Measurements from ENCODE around the gene HINT1. TPM values are rescaled to one million over a fixed set of nuclear protein-coding genes. Genes with fewer than 3 reads are reported as not detected.

Gene HINT1
- 196 to 223 TPM (median 197 TPM) in 3 replicates for total RNA-seq
- long read RNA-seq, transcript HINT1-201 (3 exons, 1,081 nt) = major isoform, 243 of 259 reads
- long read RNA-seq, transcript HINT1-209 (3 exons, 656 nt) = minor isoform, 7 of 259 reads
- long read RNA-seq, partial matches to known transcripts = 1 of 259 reads
- long read RNA-seq, other reads (novel, unspliced or antisense) = 7 of 259 reads

DNA sequence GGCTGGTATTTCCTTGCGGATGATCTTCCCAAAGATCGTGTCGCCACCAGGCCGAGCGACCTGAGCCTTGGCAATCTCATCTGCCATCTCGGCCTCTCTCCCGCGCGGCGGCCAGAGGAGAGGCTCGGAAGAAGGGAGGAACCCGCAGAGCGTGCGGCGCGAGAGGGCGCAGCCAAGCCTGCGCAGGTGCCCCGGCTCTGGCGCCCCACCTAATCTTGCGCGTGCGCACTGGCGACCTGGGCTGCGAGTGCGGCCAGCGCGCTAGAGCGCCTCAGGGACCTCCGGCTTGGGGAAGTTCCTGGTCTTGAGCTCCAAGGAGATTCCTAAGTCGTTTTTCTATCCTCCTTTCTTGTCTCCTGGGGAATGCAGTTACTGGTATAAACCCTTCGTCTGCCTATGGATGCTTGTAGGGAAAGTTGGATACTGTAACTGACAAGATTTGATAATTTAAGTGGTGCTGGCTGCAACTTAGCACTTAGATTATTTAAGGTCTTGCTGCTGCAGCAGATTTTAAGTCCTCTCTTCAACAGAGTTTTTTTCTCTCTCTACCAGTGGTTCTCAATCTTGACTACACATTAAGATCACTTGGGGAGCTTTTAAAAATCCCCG, at the start of gene HINT1:
TSS of gene HINT1 (minus strand) at position 138 of the 609 bp plus-strand sequence. CDS start at position 87, 51 bp downstream.
- peaks cover 30% of the 10 kb centered on the region for H3K4me1 Mint-ChIP-seq (ENCODE audit: low read depth)
- DNase-seq (ENCODE audit: low spot score) = peak; percentile 97
- H3K9me3 Mint-ChIP-seq (ENCODE audit: low read depth) = no peaks in the 10 kb centered on the region
- peak within 1 kb of the TSS; percentile 89 for H3K27ac Mint-ChIP-seq (ENCODE audit: unreplicated experiment)
- H3K4me3 Mint-ChIP-seq (ENCODE audit: unreplicated experiment) = peak within 1 kb of the TSS; percentile 86
- H3K27me3 Mint-ChIP-seq (ENCODE audit: low read depth) = no peaks in the 10 kb centered on the region
- TF ChIP-seq, protein P1, sequence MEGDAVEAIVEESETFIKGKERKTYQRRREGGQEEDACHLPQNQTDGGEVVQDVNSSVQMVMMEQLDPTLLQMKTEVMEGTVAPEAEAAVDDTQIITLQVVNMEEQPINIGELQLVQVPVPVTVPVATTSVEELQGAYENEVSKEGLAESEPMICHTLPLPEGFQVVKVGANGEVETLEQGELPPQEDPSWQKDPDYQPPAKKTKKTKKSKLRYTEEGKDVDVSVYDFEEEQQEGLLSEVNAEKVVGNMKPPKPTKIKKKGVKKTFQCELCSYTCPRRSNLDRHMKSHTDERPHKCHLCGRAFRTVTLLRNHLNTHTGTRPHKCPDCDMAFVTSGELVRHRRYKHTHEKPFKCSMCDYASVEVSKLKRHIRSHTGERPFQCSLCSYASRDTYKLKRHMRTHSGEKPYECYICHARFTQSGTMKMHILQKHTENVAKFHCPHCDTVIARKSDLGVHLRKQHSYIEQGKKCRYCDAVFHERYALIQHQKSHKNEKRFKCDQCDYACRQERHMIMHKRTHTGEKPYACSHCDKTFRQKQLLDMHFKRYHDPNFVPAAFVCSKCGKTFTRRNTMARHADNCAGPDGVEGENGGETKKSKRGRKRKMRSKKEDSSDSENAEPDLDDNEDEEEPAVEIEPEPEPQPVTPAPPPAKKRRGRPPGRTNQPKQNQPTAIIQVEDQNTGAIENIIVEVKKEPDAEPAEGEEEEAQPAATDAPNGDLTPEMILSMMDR (IDR thresholded peaks at IDR 0.05) = no peak
- peaks cover 12% of the 10 kb centered on the region for H3K36me3 Mint-ChIP-seq (ENCODE audit: low read depth)

DNA sequence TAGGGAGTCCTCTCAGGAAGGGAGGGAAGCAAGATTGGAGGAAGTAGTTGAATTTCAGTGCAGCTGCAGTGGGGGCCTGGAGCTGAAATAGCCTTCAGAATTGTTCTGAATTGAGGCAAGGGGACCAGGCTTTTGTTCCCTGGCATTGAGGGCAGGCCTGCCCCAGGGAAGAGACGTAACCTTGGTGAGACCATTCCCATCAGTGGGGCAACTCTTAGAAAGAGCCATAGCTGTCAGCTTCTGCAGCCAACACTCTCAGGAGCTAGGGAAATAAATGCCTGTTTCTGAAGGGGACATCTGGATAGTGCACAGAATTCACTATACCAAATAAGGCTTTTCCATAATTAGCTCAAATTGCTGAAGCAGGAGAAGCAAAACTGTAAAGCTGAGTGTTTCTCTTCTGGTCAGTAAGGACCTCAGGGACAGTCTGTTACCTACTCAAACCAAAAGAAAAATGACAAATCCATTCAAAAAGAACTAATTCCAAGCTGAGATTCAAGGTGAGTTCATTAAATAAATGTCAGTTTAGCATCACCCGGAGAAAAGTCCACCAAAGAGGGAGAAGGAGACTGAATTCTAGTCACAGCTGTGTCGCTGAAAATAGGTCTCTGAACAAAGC, 49.7 kb upstream of the HINT1 start:
- no peak overlapping the region for H3K4me3 Mint-ChIP-seq (ENCODE audit: unreplicated experiment)
- no peak overlapping the region for H3K27ac Mint-ChIP-seq (ENCODE audit: unreplicated experiment)
- no peaks in the 10 kb centered on the region for H3K27me3 Mint-ChIP-seq (ENCODE audit: low read depth)

DNA sequence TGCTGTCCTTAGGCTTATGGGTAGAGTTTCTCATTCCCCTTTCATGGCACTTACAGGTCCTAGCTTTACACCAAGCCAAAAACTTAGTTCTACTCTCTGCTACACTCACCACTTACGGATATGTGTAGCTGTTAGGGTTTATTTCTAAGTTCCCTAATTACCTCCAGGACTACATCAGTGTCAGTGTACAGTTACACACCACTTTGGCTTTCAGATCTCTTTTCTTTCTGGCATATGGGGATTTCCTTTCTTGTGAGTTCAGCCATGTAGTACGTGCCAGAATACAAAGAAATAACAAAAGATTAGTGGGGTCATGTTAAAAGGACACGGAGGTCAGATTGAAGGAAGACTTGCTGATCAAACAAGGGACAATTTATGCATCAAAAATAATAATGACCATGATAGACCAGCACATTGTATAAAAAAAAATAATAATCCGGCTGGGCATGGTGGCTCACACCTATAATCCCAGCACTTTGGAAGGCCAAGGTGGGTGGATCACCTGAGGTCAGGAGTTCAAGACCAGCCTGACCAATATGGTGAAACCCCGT, 47.5 kb upstream of the HINT1 start:
- Mint-ChIP-seq H3K9me3 (ENCODE audit: low read depth) (no peaks in the 10 kb centered on the region), H3K4me1 (ENCODE audit: low read depth) (peaks cover 7% of the 10 kb centered on the region), H3K27ac (ENCODE audit: unreplicated experiment) (no peak overlapping the region), H3K4me3 (ENCODE audit: unreplicated experiment) (no peak overlapping the region), H3K27me3 (ENCODE audit: low read depth) (no peaks in the 10 kb centered on the region), H3K36me3 (ENCODE audit: low read depth) (no peaks in the 10 kb centered on the region)
- no peak for DNase-seq (ENCODE audit: low spot score)
- TF ChIP-seq, protein P1 (IDR thresholded peaks at IDR 0.05) = no peak

More for the DNA sequence above, 49.7 kb upstream of the HINT1 start:
- Mint-ChIP-seq H3K36me3 (ENCODE audit: low read depth) (no peaks in the 10 kb centered on the region), H3K4me1 (ENCODE audit: low read depth) (peaks cover 17% of the 10 kb centered on the region), H3K9me3 (ENCODE audit: low read depth) (no peaks in the 10 kb centered on the region)
- DNase-seq (ENCODE audit: low spot score) = no peak
- TF ChIP-seq, protein P1 (IDR thresholded peaks at IDR 0.05) = no peak

DNA sequence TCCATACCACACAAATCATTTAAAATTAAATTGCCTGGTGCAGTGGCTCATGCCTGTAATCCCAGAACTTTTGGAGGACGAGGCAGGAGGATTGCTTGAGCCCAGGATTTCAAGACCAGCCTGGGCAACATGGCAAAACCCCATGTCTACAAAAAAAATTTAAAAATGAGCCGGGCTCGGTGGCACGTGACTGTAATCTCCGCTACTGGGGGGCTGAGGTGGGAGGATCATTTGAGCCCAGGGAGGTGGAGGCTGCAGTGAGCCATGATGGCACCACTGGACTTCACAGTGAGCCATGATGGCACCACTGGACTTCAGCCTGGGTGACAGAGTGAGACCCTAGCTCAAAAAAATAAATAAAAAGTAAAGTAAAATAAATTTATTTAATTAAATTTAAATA, 46.6 kb upstream of the HINT1 start:
- Mint-ChIP-seq H3K4me1 (ENCODE audit: low read depth) (peaks cover 7% of the 10 kb centered on the region), H3K36me3 (ENCODE audit: low read depth) (no peaks in the 10 kb centered on the region), H3K27ac (ENCODE audit: unreplicated experiment) (no peak overlapping the region), H3K4me3 (ENCODE audit: unreplicated experiment) (no peak overlapping the region), H3K9me3 (ENCODE audit: low read depth) (no peaks in the 10 kb centered on the region), H3K27me3 (ENCODE audit: low read depth) (no peaks in the 10 kb centered on the region)
- TF ChIP-seq, protein P1 (IDR thresholded peaks at IDR 0.05) = no peak
- DNase-seq (ENCODE audit: low spot score) = no peak

DNA sequence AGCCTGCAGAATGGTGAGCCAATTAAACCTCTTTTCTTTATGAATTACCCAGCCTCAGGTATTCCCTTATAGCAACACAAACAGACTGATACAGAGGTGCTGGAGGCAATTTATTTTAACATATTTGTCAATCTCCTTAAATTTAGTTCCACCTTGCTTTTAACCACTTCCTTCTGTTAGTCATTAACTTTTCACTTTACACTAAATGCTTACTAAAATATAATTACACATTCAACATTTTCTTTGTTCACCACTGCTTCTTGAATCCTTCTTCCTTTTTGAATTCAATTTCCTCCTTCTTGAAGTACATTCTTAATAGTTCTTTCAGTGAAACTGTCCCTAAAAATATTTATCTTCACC, 45.1 kb upstream of the HINT1 start:
- Mint-ChIP-seq H3K4me1 (ENCODE audit: low read depth) (peaks cover 6% of the 10 kb centered on the region), H3K9me3 (ENCODE audit: low read depth) (no peaks in the 10 kb centered on the region), H3K36me3 (ENCODE audit: low read depth) (no peaks in the 10 kb centered on the region), H3K27me3 (ENCODE audit: low read depth) (no peaks in the 10 kb centered on the region), H3K27ac (ENCODE audit: unreplicated experiment) (no peak overlapping the region), H3K4me3 (ENCODE audit: unreplicated experiment) (no peak overlapping the region)
- DNase-seq (ENCODE audit: low spot score) = no peak
- TF ChIP-seq, protein P1 (IDR thresholded peaks at IDR 0.05) = no peak

Data from chondrocyte (in vitro differentiated cells).